H1 (cell line): Measurements from ENCODE around the gene GCH1. TPM values are rescaled to one million over a fixed set of nuclear protein-coding genes. Genes with fewer than 3 reads are reported as not detected.

ENCODE experiments used
- CTCF ChIA-PET: fragments of 300-600 bp; sonication (Branson Sonifier 250); formaldehyde crosslinking; loops from one replicate; lab custom pipeline; 2021; ENCODE audit not compliant: partially characterized antibody; lab: Charles Lee
- POLR2A ChIA-PET: fragments of 300-600 bp; sonication (Branson Sonifier 250); formaldehyde crosslinking; loops from one replicate; lab custom pipeline; 2021; ENCODE audit warnings: inconsistent platforms; ENCODE audit not compliant: partially characterized antibody; lab: Charles Lee
- DNase-seq, 2 experiments: peaks; one replicate each; pipeline versions ENCODE4 v3.0.0 to v3.0.0-alpha.2; 2010 to 2022; ENCODE audit warnings: low spot score in 2 of 2, low read depth in 1 of 2, mixed read lengths in 1 of 2
- FAIRE-seq: peaks from 2 replicates; lab custom pipeline; 2011; peaks lifted over from hg19 to GRCh38; lab: Jason Lieb, UNC
- H2AFZ ChIP-seq: 2 replicates; pipeline ENCODE4 v1.8.1; 2012; ENCODE audit warnings: low read length, inconsistent platforms
- H2AK5ac ChIP-seq: 2 replicates; pipeline ENCODE4 v1.6.1; 2013; ENCODE audit warnings: low read depth, low read length
- H2BK120ac ChIP-seq: replicated peaks from 2 replicates; pipeline ENCODE3; 2013; ENCODE audit warnings: low read depth, low read length, inconsistent platforms
- H2BK12ac ChIP-seq: 2 replicates; pipeline ENCODE4 v1.6.1; 2013; ENCODE audit warnings: low read depth, low read length
- H2BK15ac ChIP-seq: 2 replicates; pipeline ENCODE4 v1.6.1; 2013; ENCODE audit warnings: low read length
- H2BK20ac ChIP-seq: 2 replicates; pipeline ENCODE4 v1.6.1; 2013; ENCODE audit warnings: low read length
- H2BK5ac ChIP-seq: 2 replicates; pipeline ENCODE4 v1.6.1; 2013; ENCODE audit warnings: low read depth, low read length
- H3K14ac ChIP-seq: 2 replicates; pipeline ENCODE4 v1.6.1; 2013; ENCODE audit warnings: inconsistent platforms; ENCODE audit not compliant: insufficient read length
- H3K18ac ChIP-seq: 2 replicates; pipeline ENCODE4 v1.6.1; 2013; ENCODE audit warnings: low read length; ENCODE audit errors: extremely low read depth
- H3K23ac ChIP-seq: 2 replicates; pipeline ENCODE4 v1.6.1; 2013; ENCODE audit warnings: inconsistent platforms; ENCODE audit not compliant: insufficient read length
- H3K23me2 ChIP-seq: 2 replicates; pipeline ENCODE4 v1.6.1; 2013; ENCODE audit warnings: low read depth, low read length
- H3K27ac ChIP-seq: 2 replicates; pipeline ENCODE4 v1.6.1; 2011; ENCODE audit warnings: low read depth, low read length, inconsistent platforms
- H3K27me3 ChIP-seq, 4 experiments: replicated peaks in 1 of 4; 1 replicate in 1 of 4; 2 replicates in 3 of 4; pipeline versions ENCODE4 v1.6.1 to v1.8.1; 2011 to 2013; ENCODE audit warnings: low read length in 3 of 4, mild to moderate bottlenecking in 3 of 4, inconsistent platforms in 2 of 4, mixed read lengths in 2 of 4, moderate library complexity in 1 of 4; ENCODE audit not compliant: control insufficient read depth in 3 of 4, insufficient read depth in 3 of 4; ENCODE audit errors: extremely low read depth in 1 of 4
- H3K36me3 ChIP-seq, 4 experiments: 2 replicates each; pipeline versions ENCODE4 v1.6.1 to v1.8.1; 2011 to 2013; ENCODE audit warnings: mild to moderate bottlenecking in 4 of 4, low read length in 3 of 4, moderate library complexity in 2 of 4, control low read depth in 1 of 4, inconsistent platforms in 1 of 4; ENCODE audit not compliant: insufficient read depth in 4 of 4, control insufficient read depth in 2 of 4
- H3K4ac ChIP-seq: replicated peaks from 2 replicates; pipeline ENCODE3; 2013; ENCODE audit warnings: low read length, low read depth, mixed read lengths, inconsistent platforms; ENCODE audit not compliant: insufficient read length
- H3K4me1 ChIP-seq, 4 experiments: replicated peaks in 1 of 4; 1 replicate in 1 of 4; 2 replicates in 3 of 4; pipeline versions ENCODE4 v1.6.1 to v1.8.1; 2011 to 2013; ENCODE audit warnings: low read length in 3 of 4, inconsistent platforms in 2 of 4, mixed read lengths in 1 of 4; ENCODE audit not compliant: insufficient read depth in 4 of 4, control insufficient read depth in 3 of 4
- H3K4me2 ChIP-seq, 2 experiments: 2 replicates each; pipeline versions ENCODE4 v1.6.1 to v1.8.1; 2011 to 2013; ENCODE audit warnings: low read depth in 2 of 2, low read length in 2 of 2, control low read depth in 1 of 2, inconsistent platforms in 1 of 2, mild to moderate bottlenecking in 1 of 2; ENCODE audit not compliant: insufficient read depth in 1 of 2
- H3K4me3 ChIP-seq, 4 experiments: fragments of 200-600, 300-600 bp in 1 of 4; sonication (generic), shearing (Covaris generic), sonication (Bioruptor Twin) in 1 of 4; 2 replicates each; pipeline versions ENCODE4 v1.5.1 to v1.8.1; 2011 to 2016; ENCODE audit warnings: low read length in 4 of 4, low read depth in 3 of 4, control low read depth in 2 of 4, inconsistent platforms in 2 of 4, mild to moderate bottlenecking in 2 of 4, mixed read lengths in 1 of 4, moderate library complexity in 1 of 4; ENCODE audit not compliant: insufficient read depth in 2 of 4; ENCODE audit errors: extremely low read depth in 1 of 4
- H3K56ac ChIP-seq: replicated peaks from 2 replicates; pipeline ENCODE3; 2013; ENCODE audit warnings: low read depth, mild to moderate bottlenecking, mixed read lengths, low read length, inconsistent platforms; ENCODE audit not compliant: insufficient read length
- H3K79me1 ChIP-seq: 2 replicates; pipeline ENCODE4 v1.6.1; 2013; ENCODE audit warnings: low read depth, low read length, control low read depth
- H3K79me2 ChIP-seq, 2 experiments: 2 replicates each; pipeline versions ENCODE4 v1.6.1 to v1.8.1; 2012 to 2013; ENCODE audit warnings: low read length in 2 of 2, mild to moderate bottlenecking in 2 of 2, inconsistent platforms in 1 of 2; ENCODE audit not compliant: insufficient read depth in 2 of 2, control insufficient read depth in 1 of 2
- H3K9ac ChIP-seq, 4 experiments: replicated peaks in 1 of 4; 1 replicate in 1 of 4; 2 replicates in 3 of 4; pipeline versions ENCODE4 v1.6.1 to v1.8.1; 2011 to 2013; ENCODE audit warnings: low read depth in 3 of 4, low read length in 3 of 4, control low read depth in 2 of 4, mild to moderate bottlenecking in 2 of 4, moderate library complexity in 2 of 4, inconsistent platforms in 1 of 4; ENCODE audit errors: extremely low read depth in 1 of 4
- H3K9me3 ChIP-seq, 2 experiments: 2 replicates each; pipeline versions ENCODE4 v1.6.1 to v1.8.1; 2012 to 2013; ENCODE audit warnings: mild to moderate bottlenecking in 2 of 2, moderate library complexity in 2 of 2, control low read depth in 1 of 2, inconsistent platforms in 1 of 2, low read depth in 1 of 2, low read length in 1 of 2, mixed read lengths in 1 of 2; ENCODE audit not compliant: insufficient read depth in 2 of 2
- H4K20me1 ChIP-seq, 2 experiments: replicated peaks in 1 of 2; 2 replicates each; pipeline versions ENCODE3 to v1.8.1; 2011 to 2013; ENCODE audit warnings: inconsistent platforms in 2 of 2, low read length in 2 of 2, mild to moderate bottlenecking in 1 of 2; ENCODE audit not compliant: insufficient read depth in 2 of 2, control insufficient read depth in 1 of 2
- H4K5ac ChIP-seq: 2 replicates; pipeline ENCODE4 v1.6.1; 2013; ENCODE audit warnings: low read length, low read depth, mixed read lengths, inconsistent platforms; ENCODE audit not compliant: insufficient read length
- H4K8ac ChIP-seq: 2 replicates; pipeline ENCODE4 v1.8.0; 2013; ENCODE audit warnings: mild to moderate bottlenecking, moderate library complexity, low read length, inconsistent platforms; ENCODE audit not compliant: insufficient read depth; ENCODE audit errors: extremely low read depth
- H4K91ac ChIP-seq: replicated peaks from 2 replicates; pipeline ENCODE3; 2013; ENCODE audit warnings: low read length, mixed read lengths, inconsistent platforms; ENCODE audit not compliant: insufficient read length
- CBX8 ChIP-seq: fragments of 300-800, 300-1000 bp; sonication (generic); IDR thresholded peaks from 2 replicates; pipeline ENCODE4 v1.7.1; 2016; ENCODE audit warnings: low read depth, low read length, borderline replicate concordance
- CEBPB ChIP-seq: IDR thresholded peaks from 2 replicates; pipeline ENCODE4 v1.6.1; 2012; ENCODE audit warnings: low read depth, low read length
- CHD2 ChIP-seq: IDR thresholded peaks from 2 replicates; pipeline ENCODE4 v1.6.1; 2012; ENCODE audit warnings: low read length, improper control_type of control experiment
- CREB1 ChIP-seq: IDR thresholded peaks from 2 replicates; pipeline ENCODE4 v1.6.1; 2012; ENCODE audit warnings: inconsistent platforms
- CTBP2 ChIP-seq: IDR thresholded peaks from 2 replicates; pipeline ENCODE4 v1.7.0; 2011; ENCODE audit warnings: borderline replicate concordance, mild to moderate bottlenecking, moderate library complexity, mixed read lengths, low read length; ENCODE audit not compliant: insufficient read depth, insufficient read length
- KDM5A ChIP-seq: fragments of 200-600 bp; IDR thresholded peaks from 2 replicates; pipeline ENCODE4 v1.7.1; 2012; ENCODE audit warnings: mild to moderate bottlenecking, low read length, inconsistent platforms, mixed read lengths
- RAD21 ChIP-seq, 2 experiments: IDR thresholded peaks in 1 of 2; conservative IDR thresholded peaks in 1 of 2; 2 replicates each; pipeline ENCODE4 v1.6.1; 2011; ENCODE audit warnings: low read depth in 2 of 2, low read length in 2 of 2, improper control_type of control experiment in 1 of 2, inconsistent platforms in 1 of 2, mild to moderate bottlenecking in 1 of 2, moderate library complexity in 1 of 2
- RNF2 ChIP-seq: fragments of 200-900, 300-1000 bp; sonication (generic); IDR thresholded peaks from 2 replicates; pipeline ENCODE4 v1.7.1; 2016; ENCODE audit warnings: borderline replicate concordance, low read depth, mild to moderate bottlenecking, antibody characterized with exemption, low read length; ENCODE audit not compliant: poor library complexity, severe bottlenecking; ENCODE audit errors: missing control alignments
- SIX5 ChIP-seq: IDR thresholded peaks from 2 replicates; pipeline ENCODE4 v1.6.1; 2011; ENCODE audit warnings: mild to moderate bottlenecking, low read depth, low read length
- WGBS, 2 experiments: shearing (Covaris generic) in 1 of 2; methylation state at CpG; one replicate each; pipeline versions ENCODE4 v1.1.6 to v1.1.7; 2013 to 2015; ENCODE audit warnings: low lambda C conversion rate in 2 of 2, mixed read lengths in 2 of 2, inconsistent platforms in 1 of 2, low coverage in 1 of 2, missing lambda C conversion rate in 1 of 2; ENCODE audit not compliant: insufficient replicate concordance in 2 of 2, insufficient coverage in 1 of 2, insufficient read length in 1 of 2; ENCODE audit errors: extremely low coverage in 1 of 2, missing lambda C conversion rate in 1 of 2; 5-methylcytosine and 5-hydroxymethylcytosine counted together
- polyA plus RNA-seq, 7 experiments: library from polyadenylated mRNA; depleted of rRNA in 3 of 7; stranded (reverse) in 5 of 7; unstranded in 2 of 7; fragments of >200 nt in 5 of 7; fragments of 200-250 nt in 2 of 7; gene quantifications; 1 replicate in 5 of 7; 2 replicates in 1 of 7; 4 replicates in 1 of 7; pipeline versions ENCODE4 v1.2.1 to v1.2.3, GENCODE V29; 2011 to 2013; ENCODE audit warnings: missing spikeins in 2 of 7, mixed read lengths in 2 of 7
- total RNA-seq: library from RNA; stranded (reverse); fragmentation: NEBNext Ultra II Directional; extraction: Animal tissue kit (Norgen Biotek cat#: 25700); gene quantifications from 2 replicates; pipeline ENCODE4 v1.2.1, GENCODE V29; 2021
- TF ChIP-seq, protein P1 (sequence below), 3 experiments: IDR thresholded peaks; 1 replicate in 2 of 3; 2 replicates in 1 of 3; pipeline versions ENCODE4 v1.5.1 to v1.6.1; 2011; ENCODE audit warnings: low read length in 3 of 3, mild to moderate bottlenecking in 3 of 3, inconsistent platforms in 2 of 3, low read depth in 1 of 3, moderate library complexity in 1 of 3; ENCODE audit not compliant: insufficient read depth in 1 of 3; ENCODE audit errors: control extremely low read depth in 1 of 3

GCH1 gene
- total and polyA plus RNA-seq, 2 of the 8 experiments (the other 6 are each of a cell fraction or from before 2014, with no cell fraction given) = 7.3 to 7.9 TPM

DNA sequence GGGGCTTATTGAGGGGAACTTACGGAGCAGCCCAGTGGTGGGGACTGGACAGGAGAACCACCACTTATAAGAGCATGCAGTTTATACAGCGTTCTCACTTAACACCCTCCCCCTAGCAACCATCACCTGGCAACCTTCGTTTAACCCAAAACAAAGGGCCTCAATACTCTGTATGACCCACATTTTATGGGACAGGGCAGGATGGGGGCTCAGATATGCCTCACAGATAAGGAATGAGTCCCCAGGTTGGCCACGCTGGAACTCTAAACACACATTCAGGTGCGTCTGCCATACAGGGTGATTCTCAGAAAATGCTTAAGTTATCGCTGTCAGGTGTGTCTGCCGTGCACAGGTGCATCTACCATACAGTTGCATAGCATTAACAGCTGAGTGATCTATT, 99.2 kb downstream of the GCH1 start:
- POLR2A ChIA-PET = interaction anchor here (1.2 kb wide), 1 partner anchor 9 kb away, joined by 3 read pairs; no protein-coding TSS in a partner anchor
- H3K4me3 ChIP-seq = no peak overlapping the region
- 91% methylated on average over 7 of the region's 7 CpGs; no CpG with 5 or more reads in 1 of the 2 experiments for WGBS, 2 experiments
- TF ChIP-seq, protein P1, sequence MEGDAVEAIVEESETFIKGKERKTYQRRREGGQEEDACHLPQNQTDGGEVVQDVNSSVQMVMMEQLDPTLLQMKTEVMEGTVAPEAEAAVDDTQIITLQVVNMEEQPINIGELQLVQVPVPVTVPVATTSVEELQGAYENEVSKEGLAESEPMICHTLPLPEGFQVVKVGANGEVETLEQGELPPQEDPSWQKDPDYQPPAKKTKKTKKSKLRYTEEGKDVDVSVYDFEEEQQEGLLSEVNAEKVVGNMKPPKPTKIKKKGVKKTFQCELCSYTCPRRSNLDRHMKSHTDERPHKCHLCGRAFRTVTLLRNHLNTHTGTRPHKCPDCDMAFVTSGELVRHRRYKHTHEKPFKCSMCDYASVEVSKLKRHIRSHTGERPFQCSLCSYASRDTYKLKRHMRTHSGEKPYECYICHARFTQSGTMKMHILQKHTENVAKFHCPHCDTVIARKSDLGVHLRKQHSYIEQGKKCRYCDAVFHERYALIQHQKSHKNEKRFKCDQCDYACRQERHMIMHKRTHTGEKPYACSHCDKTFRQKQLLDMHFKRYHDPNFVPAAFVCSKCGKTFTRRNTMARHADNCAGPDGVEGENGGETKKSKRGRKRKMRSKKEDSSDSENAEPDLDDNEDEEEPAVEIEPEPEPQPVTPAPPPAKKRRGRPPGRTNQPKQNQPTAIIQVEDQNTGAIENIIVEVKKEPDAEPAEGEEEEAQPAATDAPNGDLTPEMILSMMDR (IDR thresholded peaks at IDR 0.05; ENCODE audit: control extremely low read depth in 1 of 3, insufficient read depth in 1 of 3, low read depth in 1 of 3, low read length in 3 of 3) = no peak
- TF ChIP-seq CTBP2 (no peak), CEBPB (no peak), CREB1 (no peak), RAD21 (IDR thresholded peaks at IDR 0.05 in 1 of 2, conservative IDR thresholded peaks at IDR 0.05 in 1 of 2; ENCODE audit: low read depth in 2 of 2, low read length in 2 of 2) (no peak), CHD2 (no peak), SIX5 (no peak), KDM5A (no peak), RNF2 (no peak), CBX8 (no peak)

More for the DNA sequence above, 99.2 kb downstream of the GCH1 start:
- no peak overlapping the region for H2BK12ac ChIP-seq
- FAIRE-seq (no peak), DNase-seq (no peak)
- H3K4me2 ChIP-seq = no peak overlapping the region
- no peak overlapping the region for H3K23ac ChIP-seq
- H3K27ac ChIP-seq = no peak overlapping the region
- no peaks in the 10 kb centered on the region for H3K36me3 ChIP-seq
- H2BK120ac ChIP-seq = no peak overlapping the region
- CTCF ChIA-PET = interaction anchor here (0.8 to 8.3 kb wide), 9 partner anchors 11 to 260 kb away, joined by 3 to 86 read pairs (median 4); no protein-coding TSS in a partner anchor
- H3K18ac ChIP-seq = no peak overlapping the region
- no peak overlapping the region for H3K4ac ChIP-seq
- H3K23me2 ChIP-seq = no peaks in the 10 kb centered on the region
- no peak overlapping the region for H2AK5ac ChIP-seq
- no peak overlapping the region for H4K91ac ChIP-seq
- no peak overlapping the region for H4K5ac ChIP-seq
- no peak overlapping the region for H2BK20ac ChIP-seq
- no peak overlapping the region for H3K56ac ChIP-seq
- no peak overlapping the region for H3K14ac ChIP-seq
- H2BK15ac ChIP-seq = no peak overlapping the region
- no peaks in the 10 kb centered on the region; a peak in 2 of 7 replicates for H3K27me3 ChIP-seq
- no peak overlapping the region for H2BK5ac ChIP-seq
- peaks cover 2 to 15% (median 8%) of the 10 kb centered on the region in 4 experiments; a peak in 5 of 7 replicates for H3K4me1 ChIP-seq
- H2AFZ ChIP-seq = no peak overlapping the region
- H3K9ac ChIP-seq = no peak overlapping the region
- no peaks in the 10 kb centered on the region for H3K79me2 ChIP-seq
- H3K79me1 ChIP-seq = no peaks in the 10 kb centered on the region
- H4K20me1 ChIP-seq = peaks cover 0 to 3% of the 10 kb centered on the region in 2 experiments
- H4K8ac ChIP-seq = no peak overlapping the region
- H3K9me3 ChIP-seq = no peaks in the 10 kb centered on the region
